Measurements from ENCODE around the gene XRRA1. TPM values are rescaled to one million over a fixed set of nuclear protein-coding genes. Genes with fewer than 3 reads are reported as not detected.

The XRRA1 gene
- total and polyA plus RNA-seq, 12 donors: 3.1 to 50.2 (median 12.2) TPM

DNA sequence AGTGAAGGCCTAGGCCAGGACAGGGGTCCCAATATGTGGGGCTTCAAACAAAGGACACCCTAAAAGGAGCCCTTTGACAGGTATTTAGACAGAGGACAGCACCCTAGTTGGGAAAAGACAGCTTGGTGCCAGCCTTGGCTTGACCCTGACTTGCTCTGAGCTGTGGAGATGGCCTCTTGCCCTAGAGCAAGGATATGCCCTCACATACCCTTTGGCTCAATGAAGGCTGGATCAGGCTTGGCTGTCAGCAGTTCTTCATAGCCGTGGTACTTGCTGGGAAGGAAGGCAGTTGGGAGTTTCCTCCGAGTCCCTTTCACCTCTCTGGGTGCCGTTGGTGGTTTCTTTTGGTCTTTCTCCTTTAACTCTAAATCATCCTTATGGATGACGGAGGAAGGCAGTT lies 104.0 kb downstream of the XRRA1 start:
- Histone ChIP-seq H3K27ac (no peak overlapping the region), H3K4me1 (replicated peaks in 1 of 2) (peaks cover 0 to 5% of the 10 kb centered on the region in 2 donors), H3K9me3 (replicated peaks in 1 of 3) (no peaks in the 10 kb centered on the region), H3K4me3 (no peak overlapping the region), H3K27me3 (no peaks in the 10 kb centered on the region), H3K36me3 (replicated peaks in 1 of 2) (peaks cover 0 to 22% of the 10 kb centered on the region in 2 donors)
- intact Hi-C loops (cut with DNase I): no loop called here
- no peak for TF ChIP-seq POLR2A (IDR thresholded peaks at IDR 0.05)
- TF ChIP-seq, protein P1, sequence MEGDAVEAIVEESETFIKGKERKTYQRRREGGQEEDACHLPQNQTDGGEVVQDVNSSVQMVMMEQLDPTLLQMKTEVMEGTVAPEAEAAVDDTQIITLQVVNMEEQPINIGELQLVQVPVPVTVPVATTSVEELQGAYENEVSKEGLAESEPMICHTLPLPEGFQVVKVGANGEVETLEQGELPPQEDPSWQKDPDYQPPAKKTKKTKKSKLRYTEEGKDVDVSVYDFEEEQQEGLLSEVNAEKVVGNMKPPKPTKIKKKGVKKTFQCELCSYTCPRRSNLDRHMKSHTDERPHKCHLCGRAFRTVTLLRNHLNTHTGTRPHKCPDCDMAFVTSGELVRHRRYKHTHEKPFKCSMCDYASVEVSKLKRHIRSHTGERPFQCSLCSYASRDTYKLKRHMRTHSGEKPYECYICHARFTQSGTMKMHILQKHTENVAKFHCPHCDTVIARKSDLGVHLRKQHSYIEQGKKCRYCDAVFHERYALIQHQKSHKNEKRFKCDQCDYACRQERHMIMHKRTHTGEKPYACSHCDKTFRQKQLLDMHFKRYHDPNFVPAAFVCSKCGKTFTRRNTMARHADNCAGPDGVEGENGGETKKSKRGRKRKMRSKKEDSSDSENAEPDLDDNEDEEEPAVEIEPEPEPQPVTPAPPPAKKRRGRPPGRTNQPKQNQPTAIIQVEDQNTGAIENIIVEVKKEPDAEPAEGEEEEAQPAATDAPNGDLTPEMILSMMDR (IDR thresholded peaks at IDR 0.05): no peak
- no peak for DNase-seq
- 87 to 96% (median 89%) methylated on average over 4 of the region's 4 CpGs for WGBS, 4 donors

DNA sequence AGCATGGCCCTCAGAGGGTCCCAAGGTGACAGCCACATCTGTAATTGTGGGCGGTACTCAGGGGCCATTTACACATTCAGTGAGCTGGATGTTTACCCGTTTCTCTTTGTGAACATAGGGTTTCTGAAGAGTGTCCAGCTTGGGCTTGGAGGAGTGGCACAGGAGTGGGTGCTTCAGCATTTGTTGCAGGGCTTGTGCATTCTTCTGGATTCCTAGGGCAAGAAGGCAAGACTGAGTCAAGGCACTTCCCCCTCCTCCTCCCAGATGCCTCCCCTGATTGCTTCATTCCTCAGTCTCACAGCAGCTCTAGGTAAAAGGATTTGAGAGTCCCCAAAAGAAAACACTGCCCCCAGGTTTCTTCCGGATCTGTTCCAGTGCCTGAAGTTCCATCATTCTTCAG lies 104.8 kb downstream of the XRRA1 start:
- peaks cover 0 to 22% of the 10 kb centered on the region in 2 donors for H3K36me3 ChIP-seq (replicated peaks in 1 of 2)

DNA sequence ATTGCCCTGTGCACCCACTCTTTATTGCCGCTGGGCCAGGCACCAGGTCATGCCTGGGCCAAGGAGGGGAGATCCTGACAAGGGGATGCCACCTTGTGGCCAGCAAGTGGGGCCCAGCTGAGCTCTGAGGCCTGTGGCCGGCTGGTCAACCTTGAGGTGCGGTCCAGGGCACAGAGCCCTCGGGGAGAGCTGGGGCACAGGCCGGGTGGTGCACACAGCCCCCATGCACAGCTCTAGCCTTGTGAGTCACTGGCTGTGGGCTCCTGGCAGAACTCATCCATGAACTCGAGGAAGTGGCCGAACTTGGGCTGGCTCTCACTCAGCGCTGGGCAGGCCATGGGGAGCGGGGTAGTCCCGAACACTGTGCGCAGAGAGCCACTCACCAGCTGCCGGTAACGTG lies 105.9 kb downstream of the XRRA1 start:
- peaks cover 0 to 9% of the 10 kb centered on the region in 2 donors for H3K4me1 ChIP-seq (replicated peaks in 1 of 2)
- TF ChIP-seq, protein P1 (IDR thresholded peaks at IDR 0.05): no peak
- TF ChIP-seq POLR2A (IDR thresholded peaks at IDR 0.05): no peak
- no peaks in the 10 kb centered on the region for H3K9me3 ChIP-seq (replicated peaks in 1 of 3)
- no peak overlapping the region for H3K27ac ChIP-seq
- H3K27me3 ChIP-seq: no peaks in the 10 kb centered on the region
- peaks cover 0 to 22% of the 10 kb centered on the region in 2 donors for H3K36me3 ChIP-seq (replicated peaks in 1 of 2)
- intact Hi-C loops (cut with DNase I): no loop called here
- no peak for DNase-seq
- WGBS, 4 donors: 96 to 100% (median 98%) methylated on average over 5 to 13 of the region's 13 CpGs
- no peak overlapping the region for H3K4me3 ChIP-seq

More for the DNA sequence above, 104.8 kb downstream of the XRRA1 start:
- no peak for DNase-seq
- Histone ChIP-seq H3K4me3 (no peak overlapping the region), H3K4me1 (replicated peaks in 1 of 2) (peaks cover 0 to 9% of the 10 kb centered on the region in 2 donors), H3K27ac (no peak overlapping the region), H3K27me3 (no peaks in the 10 kb centered on the region), H3K9me3 (replicated peaks in 1 of 3) (no peaks in the 10 kb centered on the region)
- no peak for TF ChIP-seq POLR2A (IDR thresholded peaks at IDR 0.05)
- TF ChIP-seq, protein P1 (IDR thresholded peaks at IDR 0.05): no peak
- intact Hi-C loops (cut with DNase I): no loop called here
- whole genome bisulfite sequencing, 4 donors: 93 to 100% (median 96%) methylated on average over 2 to 3 of the region's 3 CpGs

DNA sequence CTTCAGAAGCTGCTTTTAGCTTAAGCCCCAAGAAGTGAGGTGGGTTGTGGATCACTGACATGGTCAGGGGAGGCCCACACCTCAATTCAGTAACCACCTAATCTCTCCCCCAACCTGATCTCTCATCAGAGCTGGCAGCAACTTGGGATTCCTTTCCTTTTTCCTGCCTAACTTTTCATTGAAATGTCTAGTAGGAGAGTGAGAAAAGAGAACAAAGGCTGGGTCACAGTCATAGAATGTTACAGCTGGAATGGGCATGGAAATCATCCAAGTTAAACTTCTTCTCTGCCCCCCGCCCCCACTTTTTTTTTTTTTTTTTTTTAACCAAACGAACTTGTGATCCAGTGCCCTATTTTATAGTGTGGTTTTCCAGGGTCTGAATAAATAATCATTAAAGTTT lies 108.4 kb downstream of the XRRA1 start:
- no peak for TF ChIP-seq POLR2A (IDR thresholded peaks at IDR 0.05)
- TF ChIP-seq, protein P1 (IDR thresholded peaks at IDR 0.05): no peak
- H3K27me3 ChIP-seq: no peaks in the 10 kb centered on the region
- H3K4me1 ChIP-seq (replicated peaks in 1 of 2): peaks cover 0 to 9% of the 10 kb centered on the region in 2 donors
- H3K9me3 ChIP-seq (replicated peaks in 1 of 3): no peaks in the 10 kb centered on the region
- peaks cover 0 to 42% of the 10 kb centered on the region in 2 donors for H3K36me3 ChIP-seq (replicated peaks in 1 of 2)
- intact Hi-C loops (cut with DNase I): no loop called here
- no peak overlapping the region for H3K4me3 ChIP-seq
- DNase-seq: no peak
- no peak overlapping the region for H3K27ac ChIP-seq
- WGBS, 4 donors: 77 to 88% (median 84%) methylated on average over 2 of the region's 2 CpGs
